Gastroesophageal sphincter (tissue), 3 donors: ENCODE measurements around the gene SEMA7A.

Experiments
- CTCF ChIP-seq, 4 experiments: fragments of 200-600 bp in 2 of 4; fragments of 450-650 bp in 2 of 4; sonication (generic) in 1 of 4; IDR thresholded peaks; one replicate each; pipeline ENCODE4 v1.5.1; 2017 to 2019; ENCODE audit warnings: antibody characterized with exemption in 4 of 4, mild to moderate bottlenecking in 2 of 4, moderate library complexity in 2 of 4
- EP300 ChIP-seq: sonication (generic); formaldehyde crosslinking; IDR thresholded peaks from one replicate; pipeline ENCODE4 v1.6.1; 2017; ENCODE audit warnings: antibody characterized with exemption, mild to moderate bottlenecking
- POLR2A ChIP-seq, 2 donors: fragments of 450-650 bp; IDR thresholded peaks; one replicate each; pipeline ENCODE4 v1.6.1; 2017; ENCODE audit warnings: antibody characterized with exemption in 2 of 2, mild to moderate bottlenecking in 2 of 2, moderate library complexity in 1 of 2
- POLR2AphosphoS5 ChIP-seq: sonication (generic); formaldehyde crosslinking; IDR thresholded peaks from one replicate; pipeline ENCODE4 v1.6.1; 2017; ENCODE audit warnings: antibody characterized with exemption

- no peak for TF ChIP-seq CTCF (IDR thresholded peaks at IDR 0.05)
- no peak for TF ChIP-seq EP300
- no peak for TF ChIP-seq POLR2AphosphoS5
- TF ChIP-seq POLR2A (IDR thresholded peaks at IDR 0.05), result no peak
These were observed 18.4 kb upstream of the SEMA7A start for GRCh38 chr15:74451861-74452835.
